Mesenteric fat pad (tissue), 1 donor: ENCODE results near the gene BCL2. TPM values are rescaled to one million over a fixed set of nuclear protein-coding genes. Genes with fewer than 3 reads are reported as not detected.
"Not testable (repeated sequence)": the region's sequence is repeated elsewhere in the genome, so short reads cannot be mapped to it uniquely, and the experiment has no call there.

ENCODE experiments used
- DNase-seq: peaks from one replicate; pipeline ENCODE4 v3.0.0-alpha.2; 2020; ENCODE audit warnings: low spot score
- long read RNA-seq: library from polyadenylated mRNA; unstranded; transcript quantifications from one replicate; pipeline ENCODE4 v2.0.0, GENCODE V29; 2020
- total RNA-seq: library from RNA; stranded (reverse); fragmentation: NEBNext Ultra II Directional; extraction: Animal tissue kit (Norgen Biotek cat#: 25700); gene quantifications from one replicate; pipeline ENCODE4 v1.2.1, GENCODE V29; 2021
- donor health status: DM: yes; HTN: yes; CAD: no.

Gene BCL2
- 58.7 TPM for total RNA-seq
- long read RNA-seq, full-length matches to known transcripts, result 15 of 57 reads
- long read RNA-seq, partial matches to known transcripts, result 2 of 57 reads
- long read RNA-seq, other reads (novel, unspliced or antisense), result 40 of 57 reads

GRCh38 chr18:63319383-63320122 lies at the start of gene BCL2:
Gene BCL2 (minus strand): TSS chr18:63319769.
- no peak for DNase-seq

- DNase-seq, result no peak
These were observed 49.0 kb upstream of the BCL2 start for GRCh38 chr18:63368611-63369010.

GRCh38 chr18:63367053-63367953 lies 47.7 kb upstream of the BCL2 start, which contains the start of gene KDSR:
Gene KDSR (minus strand): TSS chr18:63367206. CDS start chr18:63367118, 88 bp downstream.
- DNase-seq, result peak; percentile 97

GRCh38 chr18:63366213-63367052 lies 46.9 kb upstream of the BCL2 start:
- no peak for DNase-seq

GRCh38 chr18:63365876-63366212 lies 46.3 kb upstream of the BCL2 start:
- DNase-seq, result no peak

GRCh38 chr18:63363951-63364350 lies 44.4 kb upstream of the BCL2 start:
- DNase-seq, result no peak

- DNase-seq, result not testable (repeated sequence)
These were observed 43.9 kb upstream of the BCL2 start for GRCh38 chr18:63363420-63363819.

- no peak for DNase-seq
These were observed 36.8 kb upstream of the BCL2 start for GRCh38 chr18:63356272-63356896.

GRCh38 chr18:63350230-63350629 lies 30.7 kb upstream of the BCL2 start:
- DNase-seq, result no peak

- no peak for DNase-seq
These were observed 29.1 kb upstream of the BCL2 start for GRCh38 chr18:63348508-63349136.

GRCh38 chr18:63346480-63347183 lies 27.1 kb upstream of the BCL2 start:
- DNase-seq, result no peak

- no peak for DNase-seq
These were observed 26.5 kb upstream of the BCL2 start for GRCh38 chr18:63346031-63346430.

GRCh38 chr18:63344918-63345317 lies 25.3 kb upstream of the BCL2 start:
- DNase-seq, result no peak

GRCh38 chr18:63344263-63344662 lies 24.7 kb upstream of the BCL2 start:
- no peak for DNase-seq

- no peak for DNase-seq
These were observed 22.6 kb upstream of the BCL2 start for GRCh38 chr18:63342206-63342605.

- no peak for DNase-seq
These were observed 20.4 kb upstream of the BCL2 start for GRCh38 chr18:63339920-63340484.

GRCh38 chr18:63336366-63337099 lies 17.0 kb upstream of the BCL2 start:
- no peak for DNase-seq

GRCh38 chr18:63331105-63331504 lies 11.5 kb upstream of the BCL2 start:
- no peak for DNase-seq
